Measurements from ENCODE around the gene PATJ. TPM values are rescaled to one million over a fixed set of nuclear protein-coding genes. Genes with fewer than 3 reads are reported as not detected.
"Not testable (repeated sequence)": the region's sequence is repeated elsewhere in the genome, so short reads cannot be mapped to it uniquely, and the experiment has no call there.

Gene PATJ
- total RNA-seq, 1 donor from 2014 or later: 46.2 TPM

DNA sequence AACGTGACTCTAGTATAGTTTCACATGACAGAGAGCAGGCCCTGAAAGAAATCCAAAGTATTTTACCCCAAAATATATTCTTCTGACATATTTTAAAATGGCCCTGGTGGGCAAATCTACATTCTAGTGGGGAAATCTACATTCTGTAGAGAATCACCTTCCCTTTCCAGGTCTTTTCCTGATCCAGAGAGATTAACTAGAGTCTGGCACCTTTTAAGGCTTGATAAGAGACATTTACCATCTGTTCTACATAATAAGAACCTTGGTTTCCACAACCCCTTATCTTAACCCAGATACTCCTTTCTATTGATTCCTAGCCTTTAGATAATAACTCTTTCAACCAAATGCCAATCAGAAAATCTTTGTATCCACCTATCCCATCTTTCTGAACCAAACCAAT, 435.3 kb downstream of the PATJ start:
- no peak for DNase-seq

DNA sequence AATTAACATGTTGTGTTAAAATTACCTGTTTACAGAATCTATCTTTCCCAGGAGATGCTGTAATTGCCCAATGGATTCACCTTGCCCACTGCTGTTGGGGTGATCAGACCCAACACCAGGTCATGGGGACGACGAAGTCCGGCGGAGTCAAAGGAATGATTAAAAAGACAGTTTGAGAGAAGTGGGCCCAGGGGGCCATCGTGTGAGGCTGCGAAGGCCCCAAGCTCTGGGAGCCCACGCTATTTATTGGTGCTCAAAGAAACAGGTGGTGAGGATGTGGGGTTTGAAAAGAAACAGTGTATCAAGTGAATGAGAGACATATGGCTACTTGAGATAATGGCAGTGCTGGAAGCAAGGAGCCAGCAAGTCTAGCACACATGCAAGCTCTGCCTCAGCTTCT, 436.1 kb downstream of the PATJ start:
- no peak for DNase-seq

DNA sequence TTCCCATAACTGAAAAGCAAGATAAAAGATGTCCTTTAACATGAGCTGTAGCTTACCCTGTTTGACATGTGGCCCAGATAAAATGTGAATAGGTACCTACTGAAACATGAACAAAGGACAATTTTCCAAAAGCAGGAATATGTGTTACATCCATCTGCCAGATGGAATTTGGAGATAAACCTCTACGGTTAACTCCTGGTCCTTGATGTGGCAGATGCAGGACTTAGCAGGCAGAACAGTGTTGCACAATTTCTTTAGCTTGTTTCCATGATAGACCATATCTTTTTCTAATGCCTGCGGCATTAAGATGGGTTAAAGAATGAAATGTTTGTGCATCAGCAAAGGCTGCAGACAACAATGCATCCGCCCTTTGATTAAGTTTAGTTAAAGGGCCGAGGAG, 437.8 kb downstream of the PATJ start:
- not testable (repeated sequence) for DNase-seq

DNA sequence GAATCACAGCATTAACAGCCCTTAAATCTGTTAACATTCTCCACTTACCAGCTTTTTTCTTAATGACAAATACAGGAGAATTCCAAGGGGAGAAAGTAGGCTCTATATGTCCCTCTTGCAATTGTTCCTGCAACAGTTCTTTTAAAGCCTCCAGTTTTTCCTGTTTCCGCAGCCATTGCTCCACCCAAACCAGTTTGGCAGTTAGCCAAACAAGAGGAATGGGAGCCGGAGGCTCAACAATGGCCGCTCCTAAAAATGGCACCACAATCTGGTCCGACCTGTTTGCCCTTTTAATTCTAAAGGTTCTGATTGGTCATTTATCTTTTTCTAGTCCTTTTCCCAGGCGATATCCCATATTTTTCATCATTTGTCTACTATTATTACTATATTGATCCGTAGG, 438.4 kb downstream of the PATJ start:
- DNase-seq: peak; percentile 60

DNA sequence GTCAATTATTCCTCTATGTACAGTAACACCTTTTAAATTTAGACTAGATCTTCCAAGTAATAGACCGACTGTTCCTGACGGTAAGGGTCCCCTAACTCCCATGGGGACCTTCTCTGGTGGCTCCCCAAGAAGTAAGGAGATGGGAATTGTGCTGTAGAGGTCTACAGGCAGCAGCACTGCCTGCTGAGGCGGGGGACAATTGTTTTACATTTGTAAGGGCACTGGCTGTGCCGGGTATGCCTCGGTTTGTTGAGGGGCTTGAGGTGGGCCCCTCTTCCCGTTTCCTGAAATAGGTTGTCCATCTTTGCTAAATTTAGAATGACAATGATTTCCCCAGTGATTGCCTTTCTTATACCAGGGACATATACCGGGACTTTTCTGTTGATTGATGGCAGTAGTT, 439.3 kb downstream of the PATJ start:
- no peak for DNase-seq

DNA sequence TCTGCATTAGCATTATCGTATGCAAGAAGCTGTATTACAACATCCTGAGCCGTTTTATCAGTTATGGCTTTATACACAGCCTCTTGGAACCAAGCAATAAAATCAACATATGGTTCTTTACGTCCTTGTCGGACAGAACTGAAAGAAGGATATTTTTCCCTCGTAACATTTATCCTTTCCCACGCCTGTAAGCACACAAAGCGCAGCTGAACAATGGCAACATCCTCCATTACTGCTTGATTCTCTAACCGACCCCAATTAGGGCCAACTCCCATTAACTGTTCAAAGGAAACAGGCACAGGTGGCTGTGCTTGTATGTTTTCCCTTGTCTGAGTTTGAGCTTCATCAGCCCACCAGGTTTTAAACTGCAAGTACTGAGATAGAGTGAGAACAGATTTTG, 439.9 kb downstream of the PATJ start:
- DNase-seq: not testable (repeated sequence)

DNA sequence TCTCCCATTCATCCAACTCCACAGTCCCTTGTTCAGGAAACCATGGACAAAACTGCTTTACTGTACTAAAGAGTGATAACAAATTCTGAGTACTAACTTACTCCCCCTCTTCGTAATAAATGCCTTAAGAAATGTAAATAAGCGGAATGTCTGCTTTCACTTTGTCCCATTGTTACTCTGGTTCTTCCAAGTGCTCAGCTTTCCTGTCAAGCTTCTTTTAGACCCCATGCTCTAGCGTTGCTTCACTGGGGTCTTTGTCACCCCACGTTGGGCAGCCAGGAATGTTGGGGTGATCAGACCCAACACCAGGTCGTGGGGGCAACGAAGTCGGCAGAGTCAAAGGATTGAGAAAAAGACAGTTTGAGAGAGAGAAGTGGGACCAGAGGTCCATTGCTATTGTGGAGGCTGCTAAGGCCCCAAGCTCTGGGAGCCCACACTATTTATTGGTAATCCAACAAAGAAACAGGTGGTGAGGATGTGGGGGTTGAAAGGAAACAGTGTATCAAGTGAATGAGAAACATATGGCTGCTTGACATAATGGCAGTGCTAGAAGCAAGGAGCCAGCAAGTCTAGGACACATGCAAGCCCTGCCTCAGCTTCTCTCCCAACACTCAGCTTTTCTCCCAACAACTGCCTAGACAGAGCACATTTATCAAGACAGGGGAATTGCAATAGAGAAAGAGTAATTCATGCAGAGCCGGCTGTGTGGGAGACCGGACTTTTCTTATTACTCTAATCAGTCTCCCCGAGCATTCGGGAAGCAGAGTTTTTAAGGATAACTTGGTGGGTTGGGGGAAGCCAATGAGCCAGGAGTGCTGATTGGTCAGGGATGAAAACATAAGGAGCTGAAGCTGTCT, 441.1 kb downstream of the PATJ start:
- not testable (repeated sequence) for DNase-seq

DNA sequence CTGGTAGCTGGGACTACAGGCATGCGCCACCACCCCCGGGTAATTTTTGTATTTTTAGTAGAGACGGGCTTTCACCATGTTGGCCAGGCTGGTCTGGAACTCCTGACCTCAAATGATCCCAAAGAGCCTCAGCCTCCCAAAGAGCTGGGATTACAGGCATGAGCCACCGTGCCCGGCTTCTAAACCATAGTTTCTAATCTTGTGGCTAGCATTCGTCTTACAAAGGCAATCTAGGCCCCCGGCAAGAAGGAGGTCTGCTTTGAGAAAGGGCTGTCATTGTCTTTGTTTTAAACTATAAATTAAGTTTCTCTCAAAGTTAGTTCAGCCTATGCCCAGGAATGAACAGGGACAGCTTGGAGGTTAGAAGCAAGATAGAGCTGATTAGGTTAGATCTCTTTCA, 442.1 kb downstream of the PATJ start:
- no peak for DNase-seq

DNA sequence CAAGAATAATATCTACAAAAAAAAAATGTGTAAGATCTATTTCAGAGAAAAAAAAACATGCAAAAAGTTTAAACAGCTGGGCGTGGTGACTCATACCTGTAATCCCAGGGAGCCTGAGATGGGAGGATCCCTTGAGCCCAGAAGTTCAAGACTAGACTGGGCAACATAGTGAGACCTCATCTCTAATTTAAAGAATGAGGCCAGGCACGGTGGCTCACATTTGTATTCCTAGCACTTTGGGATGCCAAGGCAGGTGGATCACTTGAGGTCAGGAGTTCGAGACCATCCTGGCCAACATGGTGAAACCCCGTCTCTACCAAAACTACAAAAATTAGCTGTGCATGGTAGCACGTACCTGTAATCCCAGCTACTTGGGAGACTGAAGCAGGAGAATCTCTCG, 443.0 kb downstream of the PATJ start:
- DNase-seq: not testable (repeated sequence)

DNA sequence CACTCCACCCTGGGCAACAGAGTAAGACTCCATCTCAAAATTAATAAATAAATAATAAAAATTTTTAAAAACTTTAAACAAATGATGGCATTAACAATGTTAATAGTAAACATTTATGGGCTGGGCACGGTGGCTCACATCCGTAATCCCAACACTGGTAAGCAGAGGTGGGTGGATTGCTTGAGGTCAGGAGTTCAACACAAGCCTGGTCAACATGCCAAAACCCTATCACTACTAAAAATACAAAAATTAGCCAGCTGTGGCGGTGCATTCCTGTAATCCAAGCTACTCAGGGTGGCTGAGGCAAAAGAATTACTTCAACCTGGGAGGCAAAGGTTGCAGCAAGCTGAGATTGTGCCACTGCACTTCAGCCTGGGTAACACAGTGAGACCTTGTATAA, 443.4 kb downstream of the PATJ start:
- no peak for DNase-seq

DNA sequence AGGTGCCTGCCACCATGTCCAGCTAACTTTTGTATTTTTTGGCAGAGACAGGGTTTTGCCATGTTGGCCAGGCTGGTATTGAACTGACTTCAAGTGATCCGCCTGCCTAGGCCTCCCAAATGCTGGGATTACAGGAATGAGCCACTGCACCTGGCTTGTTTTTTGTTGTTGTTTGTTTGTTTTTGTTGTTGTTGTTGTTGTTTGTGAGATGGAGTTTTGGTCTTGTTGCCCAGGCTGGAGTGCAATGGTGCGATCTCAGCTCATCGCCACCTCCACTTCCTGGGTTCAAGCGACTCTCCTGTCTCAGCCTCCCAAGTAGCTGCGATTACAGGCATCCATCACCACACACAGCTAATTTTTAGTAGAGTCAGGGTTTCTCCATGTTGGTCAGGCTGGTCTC, 445.3 kb downstream of the PATJ start:
- DNase-seq: no peak

DNA sequence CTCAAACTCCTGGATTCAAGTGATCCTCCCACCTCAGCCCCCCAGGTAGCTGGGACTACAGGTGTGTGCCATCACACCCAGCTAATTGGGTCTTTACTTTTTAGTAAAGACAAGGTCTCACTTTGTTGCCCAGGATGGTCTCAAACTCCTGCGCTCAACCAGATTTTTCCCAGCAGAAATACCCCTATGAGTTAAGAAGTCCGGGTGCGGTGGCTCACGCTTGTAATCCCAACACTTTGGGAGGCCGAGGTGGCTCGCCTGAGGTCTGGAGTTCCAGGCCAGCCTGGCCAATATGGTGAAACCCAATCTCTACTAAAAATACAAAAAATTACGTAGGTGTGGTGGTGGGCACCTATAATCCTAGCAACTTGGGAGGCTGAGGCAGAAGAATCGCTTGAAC, 445.8 kb downstream of the PATJ start:
- DNase-seq: no peak

DNA sequence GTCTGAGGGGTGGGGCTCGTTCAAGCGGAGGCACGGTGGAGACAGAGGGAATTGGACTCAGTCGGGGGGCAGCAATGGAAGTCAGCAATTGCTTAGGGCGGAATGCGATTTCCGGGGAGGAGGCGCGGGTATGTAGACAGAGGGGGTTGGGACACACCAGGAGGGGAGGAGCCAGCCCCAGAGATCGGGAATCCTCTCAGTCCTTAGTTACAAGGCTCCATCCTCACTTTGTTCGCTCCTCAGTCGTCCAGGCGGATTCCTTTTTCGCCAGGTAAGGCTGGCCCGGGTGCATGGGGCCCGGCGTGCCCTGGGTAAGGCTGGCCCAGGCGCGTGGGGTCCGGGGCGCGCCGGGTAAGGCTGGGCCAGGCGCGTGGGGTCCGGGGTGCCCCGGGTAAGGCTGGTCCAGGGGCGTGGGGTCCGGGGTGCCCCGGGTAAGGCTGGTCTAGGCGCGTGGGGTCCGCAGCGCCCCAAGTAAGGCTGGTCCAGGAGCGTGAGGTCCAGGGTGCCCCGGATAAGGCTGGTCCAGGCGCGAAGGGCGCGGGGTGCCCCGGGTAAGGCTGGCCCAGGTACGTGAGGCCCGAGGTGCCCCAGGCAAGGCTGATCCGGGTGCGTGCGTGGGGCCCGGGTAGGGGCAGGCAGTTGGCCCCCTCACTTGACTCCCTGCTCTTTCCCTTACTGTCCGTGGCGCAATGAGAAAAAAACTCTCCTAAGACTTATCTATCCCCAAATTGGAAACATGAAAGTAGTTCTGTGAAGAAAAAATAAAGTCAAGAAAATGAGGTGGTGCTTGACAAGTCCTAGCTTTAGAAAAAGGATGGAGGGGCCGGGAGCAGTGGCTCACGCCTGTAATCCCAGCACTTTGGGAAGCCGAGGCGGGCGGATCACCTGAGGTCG, 452.6 kb downstream of the PATJ start, which contains the start of gene L1TD1:
Gene L1TD1, plus strand, starts transcription at position 199 of the 894 bp plus-strand sequence. CDS start 11,780 bp downstream, outside the sequence.
- DNase-seq: peak; percentile 45

DNA sequence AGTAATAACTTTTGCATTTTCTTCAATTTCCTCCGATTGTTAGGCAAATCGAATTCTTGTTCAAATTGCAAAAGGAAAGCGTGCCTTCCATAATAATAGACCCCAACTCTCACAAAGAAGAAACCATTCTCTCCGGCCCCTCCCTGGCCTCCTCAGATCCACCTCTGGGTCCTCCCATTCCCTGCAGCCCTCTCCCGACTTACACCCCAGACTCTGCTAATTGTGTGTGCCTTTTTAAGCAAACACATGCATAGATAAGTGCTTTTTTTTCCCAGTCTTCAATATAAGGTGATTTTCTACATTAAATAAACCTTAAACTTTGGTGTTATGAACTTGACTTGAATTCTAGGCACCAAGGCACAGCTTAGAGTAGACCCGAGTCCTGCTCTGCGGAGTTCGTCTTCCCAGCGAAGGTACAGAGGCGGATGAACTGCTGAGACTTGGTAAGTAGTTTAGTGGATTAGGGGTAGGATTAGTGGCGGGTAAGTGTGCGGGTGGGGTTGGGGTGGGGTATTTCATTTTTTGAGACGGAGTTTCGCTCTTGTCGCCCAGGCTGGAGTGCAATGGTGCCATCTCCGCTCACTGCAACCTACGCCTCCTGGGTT, 453.9 kb downstream of the PATJ start:
- no peak for DNase-seq

DNA sequence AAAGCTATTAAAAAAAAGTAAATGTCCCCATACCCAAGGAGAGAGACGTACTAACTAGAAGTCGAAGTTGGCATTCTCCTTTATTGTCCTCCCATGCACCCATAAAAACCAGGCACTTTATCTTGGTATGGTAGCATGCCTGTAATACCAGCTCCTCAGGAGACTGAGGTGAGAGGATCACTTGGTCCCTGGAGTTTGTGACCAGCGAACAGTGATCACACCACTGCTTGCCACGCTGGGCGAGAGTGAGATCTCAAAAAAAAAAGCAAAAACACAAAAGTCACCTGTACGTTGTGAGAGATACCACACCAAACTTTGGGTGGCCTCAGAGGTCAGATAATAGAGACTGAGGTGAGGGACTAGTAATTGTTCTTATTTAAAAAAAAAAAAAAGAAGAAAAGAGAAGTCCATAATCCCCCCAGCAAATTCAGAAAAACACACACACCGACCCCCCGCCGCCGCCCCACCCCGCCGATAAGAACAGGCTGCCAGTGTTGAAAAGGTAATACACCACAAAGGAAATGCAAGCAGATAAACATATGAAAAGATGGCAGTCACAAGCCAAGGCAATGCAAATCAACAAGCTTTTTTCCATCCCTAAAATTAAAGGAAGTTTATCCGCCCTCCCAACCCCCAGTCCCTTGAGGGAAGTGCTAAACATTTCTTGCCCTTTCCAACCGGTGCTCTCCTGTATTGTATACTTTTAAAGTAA, 455.9 kb downstream of the PATJ start:
- DNase-seq: no peak

DNA sequence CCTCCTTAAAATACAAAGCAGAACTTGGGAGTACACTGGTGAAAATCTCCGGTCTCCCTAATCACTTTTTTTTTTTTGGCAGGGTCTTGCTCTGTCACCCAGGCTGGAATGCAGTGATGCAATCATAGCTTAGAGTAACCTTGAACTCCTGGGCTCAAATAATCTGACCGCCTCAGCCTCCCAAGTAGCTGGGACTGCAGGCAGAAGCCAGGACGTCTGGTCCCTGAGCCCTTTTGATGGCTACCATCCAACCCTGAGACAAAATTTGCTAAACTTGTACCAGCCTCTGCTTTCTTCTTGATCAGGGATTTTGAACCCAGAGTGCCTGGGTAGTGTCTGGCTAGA, 456.5 kb downstream of the PATJ start:
- DNase-seq: no peak

DNA sequence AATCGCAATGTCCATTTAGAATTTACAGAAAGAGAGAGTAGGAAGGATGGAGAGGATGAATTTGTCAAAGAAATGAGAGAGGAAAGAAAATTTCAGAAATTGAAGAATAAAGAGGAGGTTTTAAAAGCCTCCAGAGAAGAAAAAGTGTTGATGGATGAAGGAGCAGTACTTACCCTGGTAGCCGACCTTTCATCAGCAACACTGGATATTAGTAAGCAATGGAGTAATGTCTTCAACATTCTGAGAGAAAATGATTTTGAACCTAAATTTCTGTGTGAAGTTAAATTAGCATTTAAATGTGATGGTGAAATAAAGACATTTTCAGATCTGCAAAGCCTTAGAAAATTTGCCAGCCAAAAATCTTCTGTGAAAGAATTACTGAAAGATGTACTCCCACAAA, 464.9 kb downstream of the PATJ start:
- DNase-seq: no peak

DNA sequence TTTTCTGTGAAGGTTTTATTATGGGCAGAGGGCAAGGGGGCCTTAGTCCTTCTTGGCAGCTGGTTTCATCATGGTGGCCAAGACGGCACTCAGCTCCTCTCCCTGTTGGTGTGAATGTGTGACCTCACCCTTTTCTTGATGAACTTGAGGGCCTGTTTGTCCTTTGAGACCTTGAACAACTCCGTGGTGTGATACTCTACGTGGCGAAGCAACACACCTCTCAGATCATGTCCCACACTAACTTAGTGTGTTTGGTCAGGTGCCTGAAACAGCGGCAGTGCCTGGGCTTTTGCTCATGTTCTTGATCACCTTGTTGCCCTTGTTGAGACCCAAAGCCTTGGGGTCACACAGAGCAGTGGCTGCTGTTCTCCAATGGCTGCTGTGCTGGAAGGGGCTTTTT, 465.8 kb downstream of the PATJ start:
- DNase-seq: no peak

DNA sequence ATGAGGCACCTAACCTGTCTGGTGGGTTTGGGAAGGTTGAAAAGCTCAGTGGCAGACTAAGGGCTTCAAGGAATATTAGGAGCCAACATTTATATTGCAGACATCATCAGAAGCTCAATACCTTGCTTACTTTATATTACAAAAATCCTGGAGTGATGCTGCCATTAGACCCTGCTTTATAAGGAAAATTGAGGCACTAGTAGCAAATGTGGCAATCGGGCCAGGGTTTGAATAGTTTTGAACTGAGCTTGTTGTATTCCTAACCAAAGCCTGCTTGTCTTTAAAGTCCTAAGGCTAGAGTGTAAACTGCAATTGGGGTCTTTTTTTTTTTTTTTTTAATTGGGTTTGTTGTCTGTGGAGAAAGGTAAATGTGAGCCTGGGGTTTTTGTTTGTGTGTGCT, 466.7 kb downstream of the PATJ start:
- no peak for DNase-seq

DNA sequence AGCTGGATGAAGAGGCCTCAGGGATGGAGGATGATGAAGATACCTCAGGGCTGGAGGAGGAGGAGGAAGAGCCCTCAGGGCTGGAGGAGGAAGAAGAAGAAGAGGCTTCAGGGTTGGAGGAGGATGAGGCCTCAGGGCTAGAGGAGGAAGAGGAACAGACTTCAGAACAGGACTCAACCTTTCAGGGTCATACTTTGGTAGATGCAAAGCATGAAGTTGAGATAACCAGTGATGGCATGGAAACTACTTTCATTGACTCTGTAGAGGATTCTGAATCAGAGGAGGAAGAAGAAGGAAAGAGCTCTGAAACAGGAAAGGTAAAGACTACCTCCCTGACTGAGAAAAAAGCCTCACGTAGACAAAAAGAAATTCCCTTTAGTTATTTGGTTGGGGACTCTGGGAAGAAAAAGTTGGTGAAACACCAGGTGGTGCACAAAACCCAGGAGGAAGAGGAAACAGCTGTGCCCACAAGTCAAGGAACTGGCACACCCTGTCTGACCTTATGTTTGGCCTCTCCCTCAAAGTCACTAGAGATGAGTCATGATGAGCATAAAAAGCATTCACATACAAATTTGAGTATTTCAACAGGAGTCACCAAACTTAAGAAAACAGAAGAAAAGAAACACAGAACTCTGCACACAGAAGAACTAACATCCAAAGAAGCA, 467.8 kb downstream of the PATJ start:
- DNase-seq: no peak

DNA sequence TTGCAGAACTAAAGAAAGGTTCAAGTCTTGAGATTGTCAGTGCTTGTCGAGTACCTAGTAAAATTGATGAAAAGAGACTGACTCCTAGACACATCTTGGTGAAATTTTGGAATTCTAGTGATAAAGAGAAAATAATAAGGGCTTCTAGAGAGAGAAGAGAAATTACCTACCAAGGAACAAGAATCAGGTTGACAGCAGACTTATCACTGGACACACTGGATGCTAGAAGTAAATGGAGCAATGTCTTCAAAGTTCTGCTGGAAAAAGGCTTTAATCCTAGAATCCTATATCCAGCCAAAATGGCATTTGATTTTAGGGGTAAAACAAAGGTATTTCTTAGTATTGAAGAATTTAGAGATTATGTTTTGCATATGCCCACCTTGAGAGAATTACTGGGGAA, 468.7 kb downstream of the PATJ start:
- DNase-seq: no peak

DNA sequence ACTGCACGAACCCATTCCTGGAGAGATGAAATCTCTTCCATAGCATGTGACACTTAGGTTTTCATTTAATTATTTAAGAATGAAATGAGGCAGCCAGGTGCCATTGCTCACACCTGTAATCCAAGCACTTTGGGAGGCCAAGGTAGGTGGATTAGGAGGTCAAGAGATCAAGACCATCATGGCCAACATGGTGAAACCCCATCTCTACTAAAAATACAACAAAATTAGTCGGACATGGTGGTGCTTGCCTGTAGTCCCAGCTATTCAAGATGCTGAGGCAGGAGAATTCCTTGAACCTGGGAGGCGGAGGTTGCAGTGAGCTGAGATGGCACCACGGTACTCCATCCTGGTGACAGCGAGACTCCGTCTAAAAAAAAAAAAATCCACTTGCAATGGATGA, 470.1 kb downstream of the PATJ start:
- no peak for DNase-seq

All from tongue (tissue), 2 donors.